ENCODE measurements around the gene CLEC17A. TPM values are rescaled to one million over a fixed set of nuclear protein-coding genes. Genes with fewer than 3 reads are reported as not detected.

Gene CLEC17A
- total RNA-seq, 2 experiments from 2014 or later: 27.4 to 51.1 TPM

DNA sequence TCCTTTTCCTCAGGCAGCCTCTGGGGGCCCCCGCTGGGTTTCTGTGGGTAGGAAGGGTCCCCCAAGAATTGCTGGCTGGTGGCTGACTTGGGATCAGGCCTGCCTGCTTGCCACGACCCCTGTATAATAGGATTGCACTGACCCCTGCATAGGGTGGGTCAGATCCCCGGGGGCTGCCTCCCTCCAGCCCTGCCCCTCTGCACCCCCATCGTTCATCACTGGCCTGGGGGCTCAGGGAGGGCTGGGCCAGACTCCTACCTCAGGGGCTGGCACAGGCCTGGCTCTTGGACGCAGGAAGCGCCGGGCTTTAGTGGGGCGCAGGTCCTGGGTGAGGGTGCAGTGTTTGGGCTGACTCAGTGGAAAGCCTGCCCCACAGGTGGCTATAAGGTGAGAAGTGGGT is 21.6 kb upstream of the CLEC17A start:
- BruUV-seq (replicated peaks): no TSS peak
- peaks cover 14% of the 10 kb centered on the region; the same call in 1 of the 2 replicates for H3K79me2 ChIP-seq (ENCODE audit: insufficient read depth, low read depth, low read length)
- H2AFZ ChIP-seq (ENCODE audit: low read length): no peak overlapping the region
- no peak overlapping the region for H3K4me2 ChIP-seq (ENCODE audit: low read length)
- H3K9me3 ChIP-seq (ENCODE audit: low read length): no peaks in the 10 kb centered on the region
- intact Hi-C loops (cut with micrococcal nuclease; ENCODE audit: unreplicated experiment): no loop called here
- H3K9me2 ChIP-seq (ENCODE audit: insufficient read depth, low read length): no peaks in the 10 kb centered on the region
- TF ChIP-seq, protein P1, sequence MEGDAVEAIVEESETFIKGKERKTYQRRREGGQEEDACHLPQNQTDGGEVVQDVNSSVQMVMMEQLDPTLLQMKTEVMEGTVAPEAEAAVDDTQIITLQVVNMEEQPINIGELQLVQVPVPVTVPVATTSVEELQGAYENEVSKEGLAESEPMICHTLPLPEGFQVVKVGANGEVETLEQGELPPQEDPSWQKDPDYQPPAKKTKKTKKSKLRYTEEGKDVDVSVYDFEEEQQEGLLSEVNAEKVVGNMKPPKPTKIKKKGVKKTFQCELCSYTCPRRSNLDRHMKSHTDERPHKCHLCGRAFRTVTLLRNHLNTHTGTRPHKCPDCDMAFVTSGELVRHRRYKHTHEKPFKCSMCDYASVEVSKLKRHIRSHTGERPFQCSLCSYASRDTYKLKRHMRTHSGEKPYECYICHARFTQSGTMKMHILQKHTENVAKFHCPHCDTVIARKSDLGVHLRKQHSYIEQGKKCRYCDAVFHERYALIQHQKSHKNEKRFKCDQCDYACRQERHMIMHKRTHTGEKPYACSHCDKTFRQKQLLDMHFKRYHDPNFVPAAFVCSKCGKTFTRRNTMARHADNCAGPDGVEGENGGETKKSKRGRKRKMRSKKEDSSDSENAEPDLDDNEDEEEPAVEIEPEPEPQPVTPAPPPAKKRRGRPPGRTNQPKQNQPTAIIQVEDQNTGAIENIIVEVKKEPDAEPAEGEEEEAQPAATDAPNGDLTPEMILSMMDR (conservative IDR thresholded peaks at IDR 0.05; ENCODE audit: low read length): no peak
- DNase-seq (ENCODE audit: low spot score): no peak
- no peaks in the 10 kb centered on the region for H4K20me1 ChIP-seq (ENCODE audit: insufficient read depth, low read length)
- POLR2A ChIA-PET: interaction anchor here (0.6 kb wide), 1 partner anchor 10 kb away, joined by 3 read pairs; no protein-coding TSS in a partner anchor
- peaks cover 32% of the 10 kb centered on the region for H3K36me3 ChIP-seq (ENCODE audit: insufficient read depth, low read length)
- no peak overlapping the region for H3K4me3 ChIP-seq (ENCODE audit: low read depth, low read length, poor library complexity, severe bottlenecking)
- no peak overlapping the region for H3K27ac ChIP-seq (ENCODE audit: low read depth, low read length, poor library complexity, severe bottlenecking)
- CTCF ChIA-PET (ENCODE audit: unreplicated experiment): interaction anchor here (0.6 to 0.7 kb wide), 2 partner anchors 10 to 59 kb away, joined by 3 read pairs; no protein-coding TSS in a partner anchor
- H3K4me1 ChIP-seq (ENCODE audit: insufficient read depth, low read length, poor library complexity, severe bottlenecking): peaks cover 31% of the 10 kb centered on the region

GRCh38 chr19:14561847-14562351 is 21.0 kb upstream of the CLEC17A start:
- Histone ChIP-seq H3K36me3 (ENCODE audit: insufficient read depth, low read length) (peaks cover 34% of the 10 kb centered on the region), H3K4me3 (ENCODE audit: low read depth, low read length, poor library complexity, severe bottlenecking) (no peak overlapping the region), H4K20me1 (ENCODE audit: insufficient read depth, low read length) (no peaks in the 10 kb centered on the region), H3K79me2 (ENCODE audit: insufficient read depth, low read depth, low read length) (peaks cover 14% of the 10 kb centered on the region; the same call in 1 of the 2 replicates), H3K4me1 (ENCODE audit: insufficient read depth, low read length, poor library complexity, severe bottlenecking) (peaks cover 25% of the 10 kb centered on the region), H2AFZ (ENCODE audit: low read length) (no peak overlapping the region), H3K9me2 (ENCODE audit: insufficient read depth, low read length) (no peaks in the 10 kb centered on the region), H3K27ac (ENCODE audit: low read depth, low read length, poor library complexity, severe bottlenecking) (no peak overlapping the region), H3K4me2 (ENCODE audit: low read length) (no peak overlapping the region), H3K9me3 (ENCODE audit: low read length) (no peaks in the 10 kb centered on the region)
- no peak for DNase-seq (ENCODE audit: low spot score)
- ChIA-PET POLR2A (interaction anchor here (0.6 kb wide), 1 partner anchor 10 kb away, joined by 3 read pairs; no protein-coding TSS in a partner anchor), CTCF (ENCODE audit: unreplicated experiment) (interaction anchor here (0.6 kb wide), 1 partner anchor 60 kb away, joined by 3 read pairs; no protein-coding TSS in a partner anchor)
- intact Hi-C loops (cut with micrococcal nuclease; ENCODE audit: unreplicated experiment): no loop called here
- BruUV-seq (replicated peaks): no TSS peak
- no peak for TF ChIP-seq EZH2phosphoT487 (IDR thresholded peaks at IDR 0.05; ENCODE audit: borderline replicate concordance, low read depth, low read length)
- TF ChIP-seq, protein P1 (conservative IDR thresholded peaks at IDR 0.05; ENCODE audit: low read length): no peak

Measured in OCI-LY7 (cell line).